ENCODE data around the gene MED29. TPM values are rescaled to one million over a fixed set of nuclear protein-coding genes. Genes with fewer than 3 reads are reported as not detected.
A peak's percentile ranks its signal among the peaks of the same experiment; 100 is the strongest.

The MED29 gene
- polyA plus RNA-seq, 2 of the 4 experiments (the other 2 are of a cell fraction): 47.7 to 57.5 TPM

DNA sequence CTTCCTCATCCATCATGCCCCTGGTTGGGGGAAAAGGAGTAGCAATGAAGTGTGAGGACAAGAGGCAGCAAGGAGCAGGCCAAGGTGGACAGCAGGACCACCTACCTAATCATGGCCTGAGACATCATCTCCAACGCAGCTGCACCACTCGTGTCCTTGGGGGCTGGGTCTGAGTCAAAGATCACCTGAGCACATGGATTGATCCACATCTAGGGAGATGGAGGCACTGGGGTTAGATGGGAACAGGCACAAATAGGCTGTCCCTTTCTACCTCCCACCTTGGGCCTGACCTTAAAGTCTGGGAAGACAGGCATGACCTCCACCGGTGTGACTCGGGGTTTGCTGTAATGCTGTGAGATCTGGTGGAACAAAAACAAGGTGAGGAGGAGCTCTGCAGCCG lies 2.5 kb upstream of the MED29 start:
- FAIRE-seq (peak; percentile 18), ATAC-seq (no peak), DNase-seq (ENCODE audit: low read depth in 1 of 2, low spot score in 1 of 2) (no peak)
- H3K27ac ChIP-seq: no peak overlapping the region
- 90% methylated on average over 5 of the region's 5 CpGs for WGBS (ENCODE audit: missing lambda C conversion rate)
- no peak overlapping the region for H3K4me2 ChIP-seq
- no peaks in the 10 kb centered on the region for H3K9me3 ChIP-seq
- POLR2A ChIA-PET: no interaction called here
- CTCF ChIA-PET: interaction anchor here (1.1 to 21.4 kb wide), 7 partner anchors 9 to 61 kb away, joined by 3 to 457 read pairs (median 12); partner anchors contain the start of genes PLEKHG2 and RPS16
- 0 out of 2 replicates have a peak, but pooled peaks have one; percentile 20 for TF ChIP-seq TFCP2L1 (CRISPR knock-in tag; IDR thresholded peaks at IDR 0.05)
- TF ChIP-seq KDM1A (IDR thresholded peaks at IDR 0.05; ENCODE audit: low read depth): no peak
- no peak for TF ChIP-seq PHF8 (IDR thresholded peaks at IDR 0.05; ENCODE audit: borderline replicate concordance, low read depth)
- no peak for TF ChIP-seq HOXB5 (CRISPR knock-in tag; IDR thresholded peaks at IDR 0.05)
- peaks cover 15% of the 10 kb centered on the region; the same call in 2 of the 3 replicates for H3K4me1 ChIP-seq
- H3K4me3 ChIP-seq: no peak overlapping the region

DNA sequence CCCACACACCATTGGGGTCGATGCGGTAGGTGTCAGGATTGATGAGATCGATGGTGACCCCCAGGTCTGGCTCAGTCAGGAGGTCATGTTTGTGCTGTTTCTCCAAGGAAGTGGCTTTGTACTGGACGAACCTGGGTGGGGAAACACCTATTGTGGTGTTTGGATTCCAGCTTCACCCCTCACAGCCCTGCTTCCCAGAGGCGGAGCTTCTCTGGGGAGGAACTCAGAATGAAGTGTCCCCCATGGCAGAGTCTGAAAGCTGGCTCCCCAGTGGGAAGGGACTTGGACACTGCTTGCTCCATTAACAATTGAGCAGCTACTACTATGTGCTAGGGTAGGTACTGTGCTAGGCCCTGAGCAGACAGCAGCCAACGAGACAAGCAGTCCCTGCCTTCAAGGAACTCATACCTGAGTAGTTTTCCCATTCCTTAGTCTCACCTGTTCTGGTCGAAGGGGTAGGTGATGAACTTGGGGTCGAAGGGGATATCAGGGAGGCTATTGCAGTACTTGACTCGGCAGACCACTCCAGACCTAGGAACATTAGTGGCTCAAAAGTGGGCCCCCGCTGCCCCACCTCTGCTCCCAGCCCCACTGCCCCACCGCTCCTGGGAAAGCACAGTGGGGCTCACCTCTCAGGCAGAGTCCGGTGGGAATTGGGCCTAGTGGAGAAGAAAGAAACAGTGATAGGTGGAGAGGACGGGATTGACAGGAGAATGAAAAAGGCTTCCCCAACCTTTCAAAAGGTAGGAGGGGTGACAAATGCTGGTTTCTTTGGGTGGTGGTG lies 1.4 kb upstream of the MED29 start:
- no peak for TF ChIP-seq RARB (CRISPR knock-in tag; IDR thresholded peaks at IDR 0.05)
- no peak for TF ChIP-seq CHD4 (IDR thresholded peaks at IDR 0.05; ENCODE audit: borderline replicate concordance)
- TF ChIP-seq CEBPB (IDR thresholded peaks at IDR 0.05): no peak
- TF ChIP-seq GATA3 (IDR thresholded peaks at IDR 0.05; ENCODE audit: borderline replicate concordance): no peak
- TF ChIP-seq FOSL2 (IDR thresholded peaks at IDR 0.05): no peak
- TF ChIP-seq FOSL2 (CRISPR knock-in tag; IDR thresholded peaks at IDR 0.05): no peak
- TF ChIP-seq, protein P1, sequence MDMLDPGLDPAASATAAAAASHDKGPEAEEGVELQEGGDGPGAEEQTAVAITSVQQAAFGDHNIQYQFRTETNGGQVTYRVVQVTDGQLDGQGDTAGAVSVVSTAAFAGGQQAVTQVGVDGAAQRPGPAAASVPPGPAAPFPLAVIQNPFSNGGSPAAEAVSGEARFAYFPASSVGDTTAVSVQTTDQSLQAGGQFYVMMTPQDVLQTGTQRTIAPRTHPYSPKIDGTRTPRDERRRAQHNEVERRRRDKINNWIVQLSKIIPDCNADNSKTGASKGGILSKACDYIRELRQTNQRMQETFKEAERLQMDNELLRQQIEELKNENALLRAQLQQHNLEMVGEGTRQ (IDR thresholded peaks at IDR 0.05): no peak
- peak; percentile 74; the same call in 1 of the 2 replicates for TF ChIP-seq POLR2AphosphoS2 (conservative IDR thresholded peaks at IDR 0.05; ENCODE audit: low read length)
- TF ChIP-seq KDM5A (IDR thresholded peaks at IDR 0.05): no peak
- TF ChIP-seq FOSB (CRISPR knock-in tag; IDR thresholded peaks at IDR 0.05): 0 out of 2 replicates have a peak, but pooled peaks have one; percentile 11
- TF ChIP-seq TFCP2L1 (CRISPR knock-in tag; IDR thresholded peaks at IDR 0.05): no peak
- TF ChIP-seq, protein P2, sequence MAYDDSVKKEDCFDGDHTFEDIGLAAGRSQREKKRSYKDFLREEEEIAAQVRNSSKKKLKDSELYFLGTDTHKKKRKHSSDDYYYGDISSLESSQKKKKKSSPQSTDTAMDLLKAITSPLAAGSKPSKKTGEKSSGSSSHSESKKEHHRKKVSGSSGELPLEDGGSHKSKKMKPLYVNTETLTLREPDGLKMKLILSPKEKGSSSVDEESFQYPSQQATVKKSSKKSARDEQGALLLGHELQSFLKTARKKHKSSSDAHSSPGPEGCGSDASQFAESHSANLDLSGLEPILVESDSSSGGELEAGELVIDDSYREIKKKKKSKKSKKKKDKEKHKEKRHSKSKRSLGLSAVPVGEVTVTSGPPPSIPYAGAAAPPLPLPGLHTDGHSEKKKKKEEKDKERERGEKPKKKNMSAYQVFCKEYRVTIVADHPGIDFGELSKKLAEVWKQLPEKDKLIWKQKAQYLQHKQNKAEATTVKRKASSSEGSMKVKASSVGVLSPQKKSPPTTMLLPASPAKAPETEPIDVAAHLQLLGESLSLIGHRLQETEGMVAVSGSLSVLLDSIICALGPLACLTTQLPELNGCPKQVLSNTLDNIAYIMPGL (CRISPR knock-in tag; IDR thresholded peaks at IDR 0.05; ENCODE audit: borderline replicate concordance): no peak
- FAIRE-seq: peak; percentile 18
- peaks cover 15% of the 10 kb centered on the region; the same call in 2 of the 3 replicates for H3K4me1 ChIP-seq
- peak overlapping the region; percentile 68 for H3K4me3 ChIP-seq
- peak overlapping the region; percentile 89 to 90 for H3K27ac ChIP-seq
- DNase-seq (ENCODE audit: low read depth in 1 of 2, low spot score in 1 of 2): no peak
- H3K9me3 ChIP-seq: no peaks in the 10 kb centered on the region
- POLR2A ChIA-PET: no interaction called here
- 80% methylated on average over 13 of the region's 13 CpGs for WGBS (ENCODE audit: missing lambda C conversion rate)
- no peak for ATAC-seq
- CTCF ChIA-PET: interaction anchor here (1.4 to 21.4 kb wide), 8 partner anchors 8 to 143 kb away, joined by 3 to 457 read pairs (median 14); partner anchors contain the start of genes EID2B, PLEKHG2 and RPS16
- peak overlapping the region; percentile 91 for H3K4me2 ChIP-seq

DNA sequence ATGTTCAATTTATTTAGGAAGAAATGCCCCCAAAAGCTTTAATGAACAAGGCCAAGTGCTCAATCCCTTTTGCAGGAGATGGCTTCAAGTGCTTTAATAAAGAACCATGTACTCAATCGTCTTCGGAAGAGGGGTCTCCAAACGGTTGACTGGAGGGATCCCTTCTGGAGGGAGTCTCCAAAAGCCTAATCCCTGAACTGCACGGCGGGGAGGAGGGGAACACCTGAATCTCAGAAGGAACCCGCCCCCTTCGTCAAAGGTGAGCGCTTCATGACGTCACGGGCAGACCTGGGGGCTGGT lies 777 bp upstream of the MED29 start:
- peak; percentile 23 for FAIRE-seq
- peak overlapping the region; percentile 91 for H3K4me2 ChIP-seq
- TF ChIP-seq, protein P3, sequence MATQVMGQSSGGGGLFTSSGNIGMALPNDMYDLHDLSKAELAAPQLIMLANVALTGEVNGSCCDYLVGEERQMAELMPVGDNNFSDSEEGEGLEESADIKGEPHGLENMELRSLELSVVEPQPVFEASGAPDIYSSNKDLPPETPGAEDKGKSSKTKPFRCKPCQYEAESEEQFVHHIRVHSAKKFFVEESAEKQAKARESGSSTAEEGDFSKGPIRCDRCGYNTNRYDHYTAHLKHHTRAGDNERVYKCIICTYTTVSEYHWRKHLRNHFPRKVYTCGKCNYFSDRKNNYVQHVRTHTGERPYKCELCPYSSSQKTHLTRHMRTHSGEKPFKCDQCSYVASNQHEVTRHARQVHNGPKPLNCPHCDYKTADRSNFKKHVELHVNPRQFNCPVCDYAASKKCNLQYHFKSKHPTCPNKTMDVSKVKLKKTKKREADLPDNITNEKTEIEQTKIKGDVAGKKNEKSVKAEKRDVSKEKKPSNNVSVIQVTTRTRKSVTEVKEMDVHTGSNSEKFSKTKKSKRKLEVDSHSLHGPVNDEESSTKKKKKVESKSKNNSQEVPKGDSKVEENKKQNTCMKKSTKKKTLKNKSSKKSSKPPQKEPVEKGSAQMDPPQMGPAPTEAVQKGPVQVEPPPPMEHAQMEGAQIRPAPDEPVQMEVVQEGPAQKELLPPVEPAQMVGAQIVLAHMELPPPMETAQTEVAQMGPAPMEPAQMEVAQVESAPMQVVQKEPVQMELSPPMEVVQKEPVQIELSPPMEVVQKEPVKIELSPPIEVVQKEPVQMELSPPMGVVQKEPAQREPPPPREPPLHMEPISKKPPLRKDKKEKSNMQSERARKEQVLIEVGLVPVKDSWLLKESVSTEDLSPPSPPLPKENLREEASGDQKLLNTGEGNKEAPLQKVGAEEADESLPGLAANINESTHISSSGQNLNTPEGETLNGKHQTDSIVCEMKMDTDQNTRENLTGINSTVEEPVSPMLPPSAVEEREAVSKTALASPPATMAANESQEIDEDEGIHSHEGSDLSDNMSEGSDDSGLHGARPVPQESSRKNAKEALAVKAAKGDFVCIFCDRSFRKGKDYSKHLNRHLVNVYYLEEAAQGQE (IDR thresholded peaks at IDR 0.05): no peak
- TF ChIP-seq FOSL2 (IDR thresholded peaks at IDR 0.05) (no peak), FOSL2 (CRISPR knock-in tag; IDR thresholded peaks at IDR 0.05) (peak; percentile 67; the same call in 1 of the 2 replicates), CHD4 (IDR thresholded peaks at IDR 0.05; ENCODE audit: borderline replicate concordance) (no peak), ZNF302 (CRISPR knock-in tag; IDR thresholded peaks at IDR 0.05) (no peak), EP300 (IDR thresholded peaks at IDR 0.05) (no peak), RFX5 (IDR thresholded peaks at IDR 0.05) (0 out of 2 replicates have a peak, but pooled peaks have one; percentile 40), ZSCAN20 (CRISPR knock-in tag; IDR thresholded peaks at IDR 0.05) (no peak), ZFP36 (IDR thresholded peaks at IDR 0.05; ENCODE audit: borderline replicate concordance, partially characterized antibody) (no peak)
- TF ChIP-seq, protein P4, sequence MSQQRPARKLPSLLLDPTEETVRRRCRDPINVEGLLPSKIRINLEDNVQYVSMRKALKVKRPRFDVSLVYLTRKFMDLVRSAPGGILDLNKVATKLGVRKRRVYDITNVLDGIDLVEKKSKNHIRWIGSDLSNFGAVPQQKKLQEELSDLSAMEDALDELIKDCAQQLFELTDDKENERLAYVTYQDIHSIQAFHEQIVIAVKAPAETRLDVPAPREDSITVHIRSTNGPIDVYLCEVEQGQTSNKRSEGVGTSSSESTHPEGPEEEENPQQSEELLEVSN (IDR thresholded peaks at IDR 0.05; ENCODE audit: borderline replicate concordance, low read depth): no peak
- TF ChIP-seq, protein P5, sequence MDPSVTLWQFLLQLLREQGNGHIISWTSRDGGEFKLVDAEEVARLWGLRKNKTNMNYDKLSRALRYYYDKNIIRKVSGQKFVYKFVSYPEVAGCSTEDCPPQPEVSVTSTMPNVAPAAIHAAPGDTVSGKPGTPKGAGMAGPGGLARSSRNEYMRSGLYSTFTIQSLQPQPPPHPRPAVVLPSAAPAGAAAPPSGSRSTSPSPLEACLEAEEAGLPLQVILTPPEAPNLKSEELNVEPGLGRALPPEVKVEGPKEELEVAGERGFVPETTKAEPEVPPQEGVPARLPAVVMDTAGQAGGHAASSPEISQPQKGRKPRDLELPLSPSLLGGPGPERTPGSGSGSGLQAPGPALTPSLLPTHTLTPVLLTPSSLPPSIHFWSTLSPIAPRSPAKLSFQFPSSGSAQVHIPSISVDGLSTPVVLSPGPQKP (IDR thresholded peaks at IDR 0.05; ENCODE audit: low read depth, low read length): no peak

More for the DNA sequence above, 777 bp upstream of the MED29 start:
- H3K27ac ChIP-seq: peak overlapping the region; percentile 89 to 90
- DNase-seq (ENCODE audit: low read depth in 1 of 2, low spot score in 1 of 2) (peak in 1 of 2 experiments; percentile 96), ATAC-seq (no peak; a peak in 1 of 6 replicates)
- H3K4me3 ChIP-seq: peak overlapping the region; percentile 68
- WGBS (ENCODE audit: missing lambda C conversion rate): under 1% methylated on average over 10 of the region's 10 CpGs
- ChIA-PET CTCF (interaction anchor here (0.9 to 21.4 kb wide), 15 partner anchors 8 to 280 kb away, joined by 3 to 457 read pairs (median 6); partner anchors contain the start of genes EID2B, PLEKHG2, RPS16 and SAMD4B), POLR2A (interaction anchor here (0.7 to 2.3 kb wide), 16 partner anchors 9 to 278 kb away, joined by 3 to 62 read pairs (median 15); partner anchors contain the start of genes PLEKHG2, RPS16, SAMD4B and TIMM50)
- peaks cover 15% of the 10 kb centered on the region; the same call in 2 of the 3 replicates for H3K4me1 ChIP-seq
- no peaks in the 10 kb centered on the region for H3K9me3 ChIP-seq
